Stimulated activated CD4-positive, alpha-beta T cell treated with anti-CD3 and anti-CD28 coated beads, Interleukin-1b, Interleukin-23, amount 100 ng/mL, for 4 hours (primary cell): Measurements from ENCODE around the gene INO80.
"Not testable (repeated sequence)": the region's sequence is repeated elsewhere in the genome, so short reads cannot be mapped to it uniquely, and the experiment has no call there.

Experiments
- DNase-seq, 2 donors: peaks; one replicate each; pipeline ENCODE4 v3.0.0-alpha.2; 2020; ENCODE audit warnings: low read depth in 2 of 2

INO80 gene

GRCh38 chr15:41121951-41122350, 5.9 kb upstream of the INO80 start:
- no peak for DNase-seq

GRCh38 chr15:41116962-41117252, 827 bp upstream of the INO80 start:
- no peak for DNase-seq

DNA sequence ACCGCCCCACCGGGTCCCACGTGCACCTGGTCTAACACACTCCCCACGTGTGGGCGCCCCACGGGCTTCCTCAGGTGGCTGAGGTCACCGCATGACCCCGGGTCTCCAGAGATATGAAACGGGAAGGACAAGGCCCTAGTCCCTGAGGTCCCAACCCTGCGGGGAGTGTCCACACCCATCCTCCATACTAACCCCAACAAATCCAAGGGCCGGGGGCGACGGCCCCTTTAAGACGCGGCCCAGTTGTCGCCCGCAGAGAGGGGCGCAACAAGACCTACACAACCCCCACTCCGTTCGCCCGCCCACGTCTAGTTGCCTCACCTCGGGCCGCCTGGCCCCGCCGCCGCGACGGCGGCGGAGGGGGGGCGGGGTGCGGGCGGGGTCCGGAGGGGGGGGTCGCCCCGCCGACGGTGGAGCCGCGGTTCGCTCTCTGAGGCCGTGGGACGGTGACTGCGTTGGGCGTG, 396 bp downstream of the INO80 start:
- peak; percentile 74 to 75 for DNase-seq

DNA sequence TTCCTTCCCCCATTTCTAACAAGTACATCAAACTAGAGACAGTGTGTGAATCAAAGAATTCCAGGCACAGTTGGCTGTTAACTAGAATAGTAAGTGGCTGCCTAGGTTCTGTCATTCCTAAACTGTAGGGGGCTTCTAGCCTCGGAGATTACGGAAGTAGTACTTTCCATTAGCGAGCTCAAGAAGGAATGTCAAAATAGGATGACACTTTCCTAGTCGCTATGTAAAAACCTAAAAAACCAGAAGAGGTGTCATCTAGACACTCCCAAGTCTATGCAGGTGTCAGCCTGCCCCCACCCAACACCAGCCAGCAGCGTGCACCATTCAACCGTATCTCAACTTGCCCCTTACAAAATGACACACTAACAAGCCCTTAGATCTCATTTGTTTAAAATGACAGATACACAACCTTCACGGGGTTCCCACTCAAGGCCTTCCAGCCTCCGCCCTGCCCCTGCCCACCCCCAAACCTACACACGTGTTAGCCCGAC, 874 bp downstream of the INO80 start:
- no peak for DNase-seq

- no peak for DNase-seq
Measured at GRCh38 chr15:41106947-41107346, 9.1 kb downstream of the INO80 start.

GRCh38 chr15:41105348-41106334, 10.4 kb downstream of the INO80 start:
- DNase-seq: no peak

DNA sequence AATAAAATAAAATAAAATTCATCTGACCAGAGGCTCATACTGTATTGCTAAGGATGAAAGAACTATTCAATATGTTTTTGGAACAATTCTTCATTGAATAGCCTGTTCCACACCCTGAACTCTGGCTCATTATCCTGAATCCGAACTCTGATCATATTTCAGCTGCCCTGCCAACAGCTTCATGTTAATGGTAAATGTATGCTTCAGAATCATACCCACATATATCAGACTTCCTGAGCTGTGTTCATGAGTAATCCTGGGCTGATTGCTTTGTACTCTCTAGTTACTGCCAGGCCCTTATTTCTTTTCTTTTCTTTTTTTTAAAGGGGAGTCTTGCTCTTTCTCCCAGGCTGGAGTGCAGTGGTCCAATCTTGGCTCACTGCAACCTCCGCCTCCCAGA, 11.8 kb downstream of the INO80 start:
- no peak for DNase-seq

- DNase-seq: no peak
Measured at GRCh38 chr15:41102854-41103253, 13.2 kb downstream of the INO80 start.

DNA sequence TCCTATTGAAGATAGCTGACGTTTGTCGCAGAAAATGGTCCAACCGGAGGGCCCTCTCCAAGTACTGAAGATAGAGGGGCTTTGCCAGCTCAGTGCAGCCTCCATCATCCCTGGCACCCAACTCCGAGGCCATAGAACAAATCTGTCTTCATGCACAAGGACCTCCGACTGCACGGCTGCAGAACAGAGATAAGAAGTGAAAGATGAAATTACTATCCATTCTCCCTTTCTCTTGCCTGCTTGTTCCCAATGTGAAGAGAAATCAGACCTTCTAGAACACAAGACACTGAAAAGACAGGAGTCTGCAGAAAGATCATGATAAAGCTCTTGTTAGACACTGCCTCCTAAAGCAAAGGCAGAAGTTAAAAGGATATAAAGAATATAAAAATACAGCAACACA, 19.9 kb downstream of the INO80 start:
- no peak for DNase-seq

DNA sequence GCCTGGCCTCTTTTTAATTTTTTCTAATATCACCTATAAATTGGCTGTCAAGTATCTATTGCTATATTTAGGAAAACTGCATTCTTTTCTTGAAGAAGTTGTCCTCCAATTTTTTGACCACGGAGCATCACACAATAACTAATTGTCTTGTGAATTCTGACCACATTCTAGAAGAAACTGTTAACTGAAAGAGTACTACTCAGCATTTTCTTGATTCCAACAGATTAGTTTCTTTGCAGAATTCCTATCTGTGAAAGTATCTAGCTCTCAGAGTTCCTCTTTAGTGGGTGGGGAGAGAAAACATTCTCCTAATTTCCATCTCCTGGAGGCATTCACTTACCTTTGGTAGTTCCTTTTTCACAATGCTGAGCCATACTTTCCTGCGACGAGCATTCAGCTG, 31.1 kb downstream of the INO80 start:
- DNase-seq: no peak

- no peak for DNase-seq
Measured at GRCh38 chr15:41080144-41080543, 35.9 kb downstream of the INO80 start.

GRCh38 chr15:41079717-41080116, 36.4 kb downstream of the INO80 start:
- DNase-seq: no peak

DNA sequence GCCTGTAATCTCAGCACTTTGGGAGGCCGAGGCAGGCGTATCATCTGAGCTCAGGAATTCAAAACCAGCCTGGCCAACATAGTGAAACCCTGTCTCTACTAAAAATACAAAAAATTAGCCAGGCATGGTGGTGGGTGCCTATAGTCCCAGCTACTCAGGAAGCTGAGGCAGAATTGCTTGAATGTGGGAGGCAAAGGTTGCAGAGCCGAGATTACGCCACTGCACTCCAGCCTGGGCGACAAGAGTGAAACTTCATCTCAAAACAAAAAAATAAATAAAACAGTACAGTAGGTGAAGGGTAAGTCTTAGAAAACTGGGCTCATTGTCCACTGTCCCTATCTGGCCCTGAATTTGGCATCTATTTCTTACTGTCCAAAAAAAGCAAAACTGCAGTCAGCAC, 37.2 kb downstream of the INO80 start:
- not testable (repeated sequence) for DNase-seq

GRCh38 chr15:41078125-41078524, 38.0 kb downstream of the INO80 start:
- DNase-seq: no peak

DNA sequence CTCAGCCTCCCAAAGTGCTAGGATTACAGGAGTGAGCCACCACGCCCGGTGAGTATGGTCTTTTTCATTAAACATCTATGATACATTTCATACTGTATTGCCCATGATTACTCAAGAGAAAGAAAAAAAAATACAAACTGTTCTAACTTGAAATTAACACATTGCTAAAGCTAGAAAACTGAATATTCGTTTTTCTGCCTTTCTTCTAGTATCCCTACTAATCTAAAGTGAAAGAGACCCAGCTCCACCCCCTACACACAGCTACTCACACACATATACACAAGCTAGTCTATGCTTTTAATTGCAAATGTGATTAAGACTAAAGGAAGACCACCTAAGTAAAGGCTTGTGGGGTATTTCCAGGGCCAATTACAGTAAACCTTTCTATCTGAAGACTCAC, 43.1 kb downstream of the INO80 start:
- DNase-seq: no peak

DNA sequence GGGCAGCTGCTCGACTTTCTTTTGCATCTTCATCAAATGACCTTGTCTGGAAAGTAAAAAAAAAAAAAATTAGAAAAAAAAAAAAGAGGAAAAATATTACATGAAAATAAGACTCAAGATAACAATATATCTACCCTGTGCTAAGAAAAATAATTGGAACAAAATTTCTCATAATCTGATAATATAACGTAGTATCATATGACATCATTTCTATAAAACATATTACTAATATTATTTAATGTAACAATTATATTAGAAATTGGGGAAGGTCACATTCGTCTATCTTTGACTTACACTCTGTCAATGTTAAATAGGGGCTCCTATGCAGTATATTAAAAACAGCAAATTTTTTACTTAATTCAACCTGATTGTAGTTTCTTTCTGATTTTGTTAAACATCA, 44.1 kb downstream of the INO80 start:
- no peak for DNase-seq

DNA sequence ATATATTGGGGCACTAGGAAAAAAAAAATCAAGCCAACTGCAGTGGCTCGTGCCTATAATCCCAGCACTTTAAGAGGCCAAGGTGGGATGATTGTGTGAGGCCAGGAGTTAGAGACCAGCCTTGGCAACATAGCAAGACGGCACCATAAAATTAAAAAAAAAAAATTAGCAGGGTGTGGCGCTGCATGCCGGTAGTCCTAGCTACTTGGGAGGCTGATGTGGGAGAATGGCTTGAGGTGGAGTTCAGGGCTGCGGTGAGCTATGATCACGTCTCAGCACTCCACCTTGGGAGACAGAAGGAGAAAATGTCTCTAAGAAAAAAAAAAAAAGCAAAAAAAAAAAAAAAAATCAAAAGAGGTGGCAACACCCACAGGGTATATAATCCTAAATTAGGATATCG, 49.6 kb downstream of the INO80 start:
- DNase-seq: no peak

- DNase-seq: no peak
Measured at GRCh38 chr15:41061667-41062066, 54.4 kb downstream of the INO80 start.

GRCh38 chr15:41060505-41060904, 55.6 kb downstream of the INO80 start:
- no peak for DNase-seq

DNA sequence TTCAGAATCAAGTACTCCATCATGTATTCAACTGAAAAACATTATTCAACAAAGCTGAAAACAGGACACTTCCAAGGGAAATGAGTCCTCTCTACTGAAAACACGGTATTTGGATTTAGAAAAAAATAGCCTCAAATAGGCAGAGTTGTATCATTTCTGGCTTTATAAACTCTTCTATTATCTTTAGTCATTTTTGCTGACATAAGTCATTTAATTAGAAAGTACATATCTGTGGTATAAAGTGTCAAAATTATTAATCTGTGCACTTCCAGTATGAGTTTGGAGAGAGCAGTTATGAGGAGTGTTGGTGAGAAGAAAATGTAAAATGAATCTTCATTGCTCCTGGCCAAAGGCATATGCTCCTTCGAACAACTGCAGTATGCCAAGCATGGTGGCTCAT, 59.3 kb downstream of the INO80 start:
- DNase-seq: no peak

- no peak for DNase-seq
Measured at GRCh38 chr15:41055706-41056105, 60.4 kb downstream of the INO80 start.

- DNase-seq: no peak
Measured at GRCh38 chr15:41051139-41051538, 64.9 kb downstream of the INO80 start.

GRCh38 chr15:41048852-41049251, 67.2 kb downstream of the INO80 start:
- DNase-seq: no peak

DNA sequence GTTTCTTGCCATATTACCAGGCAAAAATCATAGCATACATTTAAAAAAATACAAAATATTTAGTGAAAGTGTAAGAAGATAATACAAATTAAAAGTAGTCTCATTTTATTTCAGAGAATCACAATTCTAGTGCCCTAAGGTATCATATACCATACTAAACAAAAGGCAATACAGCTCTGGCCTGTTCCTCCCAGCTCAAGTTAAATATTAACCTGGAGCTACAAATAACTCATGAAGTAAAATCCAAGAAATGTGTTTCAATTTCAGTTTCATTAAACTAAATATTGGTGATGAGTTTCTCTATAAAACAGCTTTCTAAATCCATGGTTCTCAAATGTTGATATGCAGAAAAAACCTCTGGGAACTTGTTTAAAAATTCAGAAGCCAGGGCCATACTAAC, 67.7 kb downstream of the INO80 start:
- no peak for DNase-seq
